ENCODE measurements around the gene NTSR1.

Gene NTSR1

DNA sequence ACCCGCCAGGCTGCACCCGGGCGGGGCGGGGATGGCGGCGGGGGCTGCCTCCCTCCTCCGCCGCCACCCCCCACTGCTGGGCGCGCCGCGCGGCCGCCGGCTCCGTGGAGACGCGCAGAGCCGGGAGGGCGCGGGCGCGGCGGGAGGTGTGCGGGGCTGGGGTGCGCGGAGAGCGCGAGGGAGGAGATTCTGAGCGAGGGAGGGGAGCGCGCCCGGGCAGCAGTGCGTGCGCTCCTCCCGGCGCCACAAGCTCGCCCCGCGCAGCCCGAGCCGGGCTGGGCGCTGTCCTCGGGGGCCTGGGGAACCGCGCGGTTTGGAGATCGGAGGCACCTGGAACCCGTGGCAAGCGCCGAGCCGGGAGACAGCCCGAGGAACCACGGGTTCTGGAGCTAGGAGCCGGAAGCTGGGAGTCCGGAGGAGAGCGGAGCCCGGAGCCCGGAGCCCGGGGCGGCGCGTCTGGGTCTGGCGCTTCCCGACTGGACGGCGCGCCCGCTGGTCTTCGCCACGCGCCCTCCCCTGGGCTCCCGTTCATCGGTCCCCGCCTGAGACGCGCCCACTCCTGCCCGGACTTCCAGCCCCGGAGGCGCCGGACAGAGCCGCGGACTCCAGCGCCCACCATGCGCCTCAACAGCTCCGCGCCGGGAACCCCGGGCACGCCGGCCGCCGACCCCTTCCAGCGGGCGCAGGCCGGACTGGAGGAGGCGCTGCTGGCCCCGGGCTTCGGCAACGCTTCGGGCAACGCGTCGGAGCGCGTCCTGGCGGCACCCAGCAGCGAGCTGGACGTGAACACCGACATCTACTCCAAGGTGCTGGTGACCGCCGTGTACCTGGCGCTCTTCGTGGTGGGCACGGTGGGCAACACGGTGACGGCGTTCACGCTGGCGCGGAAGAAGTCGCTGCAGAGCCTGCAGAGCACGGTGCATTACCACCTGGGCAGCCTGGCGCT is at the start of gene NTSR1:
Gene NTSR1 (plus strand): TSS at position 246 of the 946 bp plus-strand sequence. CDS start 372 bp downstream, at position 618.
- DNase-seq: no peak

- DNase-seq: no peak
Observed at GRCh38 chr20:62659488-62660239, 49.0 kb upstream of the NTSR1 start.

DNA sequence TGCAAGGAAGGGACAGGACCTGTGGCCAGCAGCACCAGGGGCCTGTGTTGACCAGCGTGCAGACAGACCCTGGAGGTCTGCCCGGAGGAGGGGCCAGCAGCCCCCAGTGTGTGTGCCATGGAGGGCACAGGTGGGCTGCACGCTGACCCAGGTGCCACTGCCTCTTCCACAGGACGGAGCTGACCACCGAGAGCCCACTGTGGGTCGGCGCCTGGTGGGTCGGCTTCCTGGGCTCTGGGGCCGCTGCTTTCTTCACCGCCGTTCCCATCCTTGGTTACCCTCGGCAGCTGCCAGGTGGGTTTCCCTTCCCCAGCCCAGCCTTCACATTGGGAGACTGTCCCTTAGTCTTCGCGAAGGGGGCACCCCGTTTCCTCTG is 48.4 kb upstream of the NTSR1 start:
- DNase-seq: no peak

GRCh38 chr20:62660768-62661167 is 47.9 kb upstream of the NTSR1 start:
- DNase-seq: no peak

GRCh38 chr20:62661647-62662046 is 47.0 kb upstream of the NTSR1 start:
- DNase-seq: no peak

- no peak for DNase-seq
Observed at GRCh38 chr20:62662422-62662821, 46.2 kb upstream of the NTSR1 start.

- no peak for DNase-seq
Observed at GRCh38 chr20:62663145-62664018, 45.3 kb upstream of the NTSR1 start.

GRCh38 chr20:62664019-62664971 is 44.3 kb upstream of the NTSR1 start:
- DNase-seq: no peak

- no peak for DNase-seq
Observed at GRCh38 chr20:62665153-62665754, 43.4 kb upstream of the NTSR1 start.

- DNase-seq: no peak
Observed at GRCh38 chr20:62665826-62666735, 42.6 kb upstream of the NTSR1 start.

- no peak for DNase-seq
Observed at GRCh38 chr20:62666736-62667529, 41.7 kb upstream of the NTSR1 start.

- DNase-seq: no peak
Observed at GRCh38 chr20:62667530-62668440, 40.9 kb upstream of the NTSR1 start.

DNA sequence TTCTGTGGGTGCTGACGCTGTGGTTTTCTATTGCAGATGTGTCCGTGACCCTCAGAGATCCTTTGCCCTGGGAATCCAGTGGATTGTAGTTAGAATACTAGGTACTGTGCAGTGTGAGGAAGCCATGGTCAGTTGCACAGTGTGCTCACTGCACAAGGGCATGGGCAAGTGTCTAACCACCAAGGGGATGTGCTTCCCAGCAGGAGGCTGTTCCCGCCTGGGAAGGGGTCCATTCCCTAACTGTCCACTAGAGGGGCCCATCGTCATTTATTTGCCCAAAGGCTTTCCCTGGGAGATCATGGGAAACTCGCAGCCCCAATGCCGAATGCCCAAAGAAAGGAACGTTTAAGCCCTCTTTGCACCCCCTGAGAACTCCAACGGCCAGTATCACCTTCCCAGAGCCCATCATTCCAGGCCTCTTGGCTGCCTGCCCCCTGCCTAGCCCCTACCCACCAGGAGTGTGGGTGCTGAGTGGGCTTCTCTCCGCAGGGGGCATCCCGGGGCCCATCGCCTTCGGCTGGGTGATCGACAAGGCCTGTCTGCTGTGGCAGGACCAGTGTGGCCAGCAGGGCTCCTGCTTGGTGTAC is 40.1 kb upstream of the NTSR1 start:
- peak; percentile 32 for DNase-seq

DNA sequence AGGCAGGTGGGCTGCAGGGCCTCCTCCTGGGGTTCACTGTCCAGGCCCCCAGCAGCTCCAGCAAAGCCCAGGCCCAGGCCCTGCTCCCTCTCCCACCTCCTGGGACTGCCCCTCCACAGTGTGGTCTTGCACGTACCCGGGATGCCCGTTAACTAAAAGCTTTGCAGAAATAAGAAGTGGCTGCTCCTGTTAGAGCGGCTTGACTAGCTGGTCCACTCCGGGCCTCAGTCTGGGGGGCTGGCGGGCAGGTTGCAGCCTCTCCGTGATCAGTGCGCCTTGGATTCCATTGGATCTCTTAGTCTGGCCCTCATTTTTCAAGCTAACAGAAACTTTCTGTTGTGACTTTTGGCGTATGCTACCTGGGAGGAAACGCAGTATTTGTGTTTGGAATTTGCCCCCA is 39.4 kb upstream of the NTSR1 start:
- no peak for DNase-seq

GRCh38 chr20:62670156-62670555 is 38.5 kb upstream of the NTSR1 start:
- DNase-seq: no peak

GRCh38 chr20:62670998-62671397 is 37.6 kb upstream of the NTSR1 start:
- no peak for DNase-seq

DNA sequence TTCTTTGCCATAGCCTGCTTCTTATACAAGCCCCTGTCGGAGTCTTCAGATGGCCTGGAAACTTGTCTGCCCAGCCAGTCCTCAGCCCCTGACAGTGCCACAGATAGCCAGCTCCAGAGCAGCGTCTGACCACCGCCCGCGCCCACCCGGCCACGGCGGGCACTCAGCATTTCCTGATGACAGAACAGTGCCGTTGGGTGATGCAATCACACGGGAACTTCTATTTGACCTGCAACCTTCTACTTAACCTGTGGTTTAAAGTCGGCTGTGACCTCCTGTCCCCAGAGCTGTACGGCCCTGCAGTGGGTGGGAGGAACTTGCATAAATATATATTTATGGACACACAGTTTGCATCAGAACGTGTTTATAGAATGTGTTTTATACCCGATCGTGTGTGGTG is 36.9 kb upstream of the NTSR1 start:
- DNase-seq: no peak

- no peak for DNase-seq
Observed at GRCh38 chr20:62674370-62674769, 34.3 kb upstream of the NTSR1 start.
